Cerebellar nuclear complex (tissue), 1 donor: Measurements from ENCODE around the gene PPP2R2D.
"Not testable (repeated sequence)": the region's sequence is repeated elsewhere in the genome, so short reads cannot be mapped to it uniquely, and the experiment has no call there.

Source experiments
- DNase-seq, 2 experiments: peaks; one replicate each; lab custom pipeline; 2025; lab: John Stamatoyannopoulos, UW

PPP2R2D gene

GRCh38 chr10:131908151-131908550 is 7.3 kb downstream of the PPP2R2D start:
- no peak for DNase-seq

GRCh38 chr10:131909014-131909808 is 8.4 kb downstream of the PPP2R2D start:
- no peak for DNase-seq

- DNase-seq = no peak
These were observed 9.1 kb downstream of the PPP2R2D start for GRCh38 chr10:131909929-131910328.

GRCh38 chr10:131910663-131911314 is 10.0 kb downstream of the PPP2R2D start:
- DNase-seq = no peak

GRCh38 chr10:131911451-131911850 is 10.6 kb downstream of the PPP2R2D start:
- peak in 1 of 2 experiments; percentile 17 for DNase-seq

- no peak for DNase-seq
These were observed 11.8 kb downstream of the PPP2R2D start for GRCh38 chr10:131912620-131913019.

- DNase-seq = no peak
These were observed 14.7 kb downstream of the PPP2R2D start for GRCh38 chr10:131915484-131915883.

GRCh38 chr10:131915990-131916766 is 15.4 kb downstream of the PPP2R2D start:
- no peak for DNase-seq

- not testable (repeated sequence) for DNase-seq
These were observed 16.0 kb downstream of the PPP2R2D start for GRCh38 chr10:131916767-131917160.

- not testable (repeated sequence) for DNase-seq
These were observed 16.7 kb downstream of the PPP2R2D start for GRCh38 chr10:131917496-131917895.

- DNase-seq = not testable (repeated sequence)
These were observed 18.7 kb downstream of the PPP2R2D start for GRCh38 chr10:131919461-131919860.

GRCh38 chr10:131920151-131920550 is 19.3 kb downstream of the PPP2R2D start:
- DNase-seq = no peak

GRCh38 chr10:131920693-131921092 is 19.9 kb downstream of the PPP2R2D start:
- DNase-seq = no peak

- no peak for DNase-seq
These were observed 20.4 kb downstream of the PPP2R2D start for GRCh38 chr10:131921184-131921583.

- DNase-seq = no peak
These were observed 22.4 kb downstream of the PPP2R2D start for GRCh38 chr10:131923038-131923756.

- no peak for DNase-seq
These were observed 24.3 kb downstream of the PPP2R2D start for GRCh38 chr10:131925011-131925649.

GRCh38 chr10:131925716-131926115 is 24.9 kb downstream of the PPP2R2D start:
- DNase-seq = no peak

GRCh38 chr10:131926253-131926652 is 25.4 kb downstream of the PPP2R2D start:
- DNase-seq = no peak

- no peak for DNase-seq
These were observed 26.2 kb downstream of the PPP2R2D start for GRCh38 chr10:131926743-131927595.
